Kidney (tissue), 14 donors: ENCODE results near the gene SUCLA2. TPM values are rescaled to one million over a fixed set of nuclear protein-coding genes. Genes with fewer than 3 reads are reported as not detected.

Experiments
- DNase-seq, 5 donors: peaks; one replicate each; pipeline ENCODE4 v3.0.0-alpha.2; 2013 to 2020
- FAIRE-seq: peaks from 2 replicates; lab custom pipeline; 2012; peaks lifted over from hg19 to GRCh38; lab: Jason Lieb, UNC
- H3K27ac ChIP-seq, 2 donors: one replicate each; pipeline ENCODE4 v1.7.0; 2013; ENCODE audit warnings: low read depth in 2 of 2, low read length in 2 of 2, inconsistent platforms in 1 of 2
- H3K27me3 ChIP-seq: one replicate; pipeline ENCODE4 v1.7.1; 2013; ENCODE audit warnings: low read length, inconsistent platforms; ENCODE audit not compliant: control insufficient read depth, insufficient read depth
- H3K36me3 ChIP-seq, 3 donors: one replicate each; pipeline versions ENCODE4 v1.7.0 to v1.7.1; 2013; ENCODE audit warnings: low read length in 3 of 3, control low read depth in 1 of 3, inconsistent platforms in 1 of 3; ENCODE audit not compliant: insufficient read depth in 3 of 3, control insufficient read depth in 2 of 3
- H3K4me1 ChIP-seq, 3 donors: one replicate each; pipeline versions ENCODE4 v1.7.0 to v1.7.1; 2013; ENCODE audit warnings: low read length in 3 of 3, inconsistent platforms in 1 of 3, low read depth in 1 of 3; ENCODE audit not compliant: control insufficient read depth in 2 of 3, insufficient read depth in 2 of 3
- H3K4me3 ChIP-seq, 3 donors: one replicate each; pipeline versions ENCODE4 v1.7.0 to v1.8.1; 2013; ENCODE audit warnings: low read length in 3 of 3, control low read depth in 1 of 3, inconsistent platforms in 1 of 3
- H3K9ac ChIP-seq, 3 donors: one replicate each; pipeline versions ENCODE4 v1.7.0 to v1.7.1; 2013; ENCODE audit warnings: low read length in 3 of 3, control low read depth in 1 of 3, inconsistent platforms in 1 of 3
- H3K9me3 ChIP-seq, 3 donors: one replicate each; pipeline versions ENCODE4 v1.7.0 to v1.7.1; 2013; ENCODE audit warnings: low read length in 3 of 3, control low read depth in 1 of 3, inconsistent platforms in 1 of 3; ENCODE audit not compliant: control insufficient read depth in 2 of 3, insufficient read depth in 1 of 3
- CTCF ChIP-seq: IDR thresholded peaks from 3 replicates; pipeline ENCODE4 v1.5.1; 2012; ENCODE audit warnings: mild to moderate bottlenecking, moderate library complexity, borderline replicate concordance; ENCODE audit not compliant: insufficient read depth; ENCODE audit errors: extremely low read depth
- intact Hi-C: fragments of 100-400 bp; cut with DNase I; formaldehyde crosslinking; loops from one replicate; pipeline ENCODE4 v1.11.1; 2022
- polyA plus RNA-seq: library from polyadenylated mRNA; stranded (reverse); fragments of 350-450 nt; fragmentation: Illumina TruSeq; extraction: RNeasy Lipid Tissue Mini Kit (QIAGEN cat#74804); gene quantifications from one replicate; pipeline ENCODE4 v1.2.3, GENCODE V29; 2014; ENCODE audit warnings: low read depth, low replicate concordance; ENCODE audit not compliant: insufficient read depth
- total RNA-seq: library from RNA; stranded (reverse); fragmentation: NEBNext Ultra II Directional; extraction: Animal tissue kit (Norgen Biotek cat#: 25700); gene quantifications from one replicate; pipeline ENCODE4 v1.2.1, GENCODE V29; 2021
- donor health status: control.
- donor health status: control.
- donor health status: control.
- donor health status: control.
- donor health status: control.
- donor health status: DM: yes; HTN: yes; CAD: no.
- donor health status: Normal renal cell carcinoma (clear cell type).

SUCLA2 gene
- total and polyA plus RNA-seq, 2 donors from 2014 or later, result 50.7 to 70.4 TPM

- Histone ChIP-seq H3K4me1 (peaks cover 0 to 4% (median 0%) of the 10 kb centered on the region in 3 donors), H3K27ac (peak overlapping the region in 1 of 2 donors; percentile 36), H3K36me3 (peaks cover 2 to 18% (median 3%) of the 10 kb centered on the region in 3 donors), H3K9ac (no peak overlapping the region), H3K9me3 (no peaks in the 10 kb centered on the region), H3K27me3 (no peaks in the 10 kb centered on the region), H3K4me3 (no peak overlapping the region)
- TF ChIP-seq CTCF, result no peak
- intact Hi-C loops, result no loop called here
- DNase-seq (no peak), FAIRE-seq (no peak)
These were observed 10.1 kb downstream of the SUCLA2 start for GRCh38 chr13:47990920-47991466.

GRCh38 chr13:47990427-47990826 is 10.6 kb downstream of the SUCLA2 start:
- H3K4me1 ChIP-seq, result peaks cover 0 to 4% (median 0%) of the 10 kb centered on the region in 3 donors
- peaks cover 2 to 21% (median 3%) of the 10 kb centered on the region in 3 donors for H3K36me3 ChIP-seq

GRCh38 chr13:47983070-47983469 is 18.0 kb downstream of the SUCLA2 start:
- H3K4me1 ChIP-seq, result no peaks in the 10 kb centered on the region

More at GRCh38 chr13:47990427-47990826, 10.6 kb downstream of the SUCLA2 start:
- H3K9ac ChIP-seq, result no peak overlapping the region
- FAIRE-seq (no peak), DNase-seq (no peak)
- H3K9me3 ChIP-seq, result no peaks in the 10 kb centered on the region
- intact Hi-C loops, result no loop called here
- no peaks in the 10 kb centered on the region for H3K27me3 ChIP-seq
- no peak overlapping the region for H3K4me3 ChIP-seq
- H3K27ac ChIP-seq, result no peak overlapping the region
- no peak for TF ChIP-seq CTCF

More at GRCh38 chr13:47983070-47983469, 18.0 kb downstream of the SUCLA2 start:
- H3K27me3 ChIP-seq, result no peaks in the 10 kb centered on the region
- intact Hi-C loops, result no loop called here
- FAIRE-seq, result no peak
- H3K27ac ChIP-seq, result no peak overlapping the region
- TF ChIP-seq CTCF, result no peak
- DNase-seq, result no peak
- no peaks in the 10 kb centered on the region for H3K9me3 ChIP-seq
- no peak overlapping the region for H3K4me3 ChIP-seq
- peaks cover 0 to 12% (median 2%) of the 10 kb centered on the region in 3 donors for H3K36me3 ChIP-seq
- no peak overlapping the region for H3K9ac ChIP-seq
